Trophoblast cell (in vitro differentiated cells and primary cell): ENCODE data around the gene FAM43A. TPM values are rescaled to one million over a fixed set of nuclear protein-coding genes. Genes with fewer than 3 reads are reported as not detected.
A peak's percentile ranks its signal among the peaks of the same experiment; 100 is the strongest.

ENCODE experiments used
- DNase-seq, 2 donors: peaks; one replicate each; pipeline ENCODE4 v3.0.0-alpha.2; 2016
- H2AFZ ChIP-seq: 2 replicates; pipeline ENCODE4 v1.6.1; 2013; ENCODE audit warnings: low read length, moderate library complexity, mild to moderate bottlenecking; ENCODE audit not compliant: insufficient read depth, poor library complexity
- H2AK5ac ChIP-seq: 2 replicates; pipeline ENCODE4 v1.6.1; 2013; ENCODE audit warnings: mild to moderate bottlenecking, low read length
- H2BK120ac ChIP-seq: 2 replicates; pipeline ENCODE4 v1.6.1; 2013; ENCODE audit warnings: low read length, mild to moderate bottlenecking, moderate library complexity; ENCODE audit not compliant: insufficient read depth, poor library complexity
- H2BK12ac ChIP-seq: 2 replicates; pipeline ENCODE4 v1.6.1; 2013; ENCODE audit warnings: mild to moderate bottlenecking, low read length, moderate library complexity
- H2BK5ac ChIP-seq: 2 replicates; pipeline ENCODE4 v1.6.1; 2013; ENCODE audit warnings: low read length, low read depth, moderate library complexity, mild to moderate bottlenecking; ENCODE audit not compliant: poor library complexity
- H3K14ac ChIP-seq: 2 replicates; pipeline ENCODE4 v1.6.1; 2013; ENCODE audit warnings: mild to moderate bottlenecking, low read length
- H3K18ac ChIP-seq: 2 replicates; pipeline ENCODE4 v1.6.1; 2013; ENCODE audit warnings: mild to moderate bottlenecking, low read length
- H3K23ac ChIP-seq: 2 replicates; pipeline ENCODE4 v1.6.1; 2013; ENCODE audit warnings: low read length
- H3K27ac ChIP-seq: 2 replicates; pipeline ENCODE4 v1.5.1; 2013; ENCODE audit warnings: low read depth, mild to moderate bottlenecking, inconsistent platforms, low read length, moderate library complexity
- H3K27me3 ChIP-seq: 2 replicates; pipeline ENCODE4 v1.6.1; 2013; ENCODE audit warnings: inconsistent platforms, mild to moderate bottlenecking, low read length, moderate library complexity; ENCODE audit not compliant: insufficient read depth
- H3K36me3 ChIP-seq, 2 experiments: 1 replicate in 1 of 2; 2 replicates in 1 of 2; pipeline ENCODE4 v1.6.1; 2013; ENCODE audit warnings: low read length in 2 of 2, mild to moderate bottlenecking in 2 of 2, moderate library complexity in 1 of 2; ENCODE audit not compliant: insufficient read depth in 2 of 2, control insufficient read depth in 1 of 2
- H3K4ac ChIP-seq: 2 replicates; pipeline ENCODE4 v1.6.1; 2013; ENCODE audit warnings: low read depth, mild to moderate bottlenecking, low read length, moderate library complexity
- H3K4me1 ChIP-seq, 2 experiments: 1 replicate in 1 of 2; 2 replicates in 1 of 2; pipeline ENCODE4 v1.6.1; 2013; ENCODE audit warnings: low read length in 2 of 2, mild to moderate bottlenecking in 2 of 2, moderate library complexity in 1 of 2; ENCODE audit not compliant: insufficient read depth in 2 of 2, control insufficient read depth in 1 of 2
- H3K4me2 ChIP-seq: 2 replicates; pipeline ENCODE4 v1.6.1; 2013; ENCODE audit warnings: inconsistent platforms, mild to moderate bottlenecking, low read length, moderate library complexity
- H3K4me3 ChIP-seq: 2 replicates; pipeline ENCODE4 v1.5.1; 2013; ENCODE audit warnings: mild to moderate bottlenecking, low read depth, low read length, inconsistent platforms
- H3K79me1 ChIP-seq: one replicate; pipeline ENCODE4 v1.6.1; 2013; ENCODE audit warnings: low read length
- H3K79me2 ChIP-seq: 2 replicates; pipeline ENCODE4 v1.6.1; 2013; ENCODE audit warnings: low read length, mild to moderate bottlenecking; ENCODE audit not compliant: control insufficient read depth, insufficient read depth, poor library complexity
- H3K9ac ChIP-seq: 2 replicates; pipeline ENCODE4 v1.6.1; 2013; ENCODE audit warnings: mild to moderate bottlenecking, low read length
- H3K9me3 ChIP-seq: 2 replicates; pipeline ENCODE4 v1.6.1; 2013; ENCODE audit warnings: low read depth, mild to moderate bottlenecking, control low read depth, inconsistent platforms, low read length; ENCODE audit not compliant: insufficient read depth
- H4K12ac ChIP-seq: 2 replicates; pipeline ENCODE4 v1.6.1; 2013; ENCODE audit warnings: low read depth, mild to moderate bottlenecking, low read length, moderate library complexity
- H4K8ac ChIP-seq: 2 replicates; pipeline ENCODE4 v1.6.1; 2013; ENCODE audit warnings: low read depth, mild to moderate bottlenecking, low read length, moderate library complexity
- H4K91ac ChIP-seq: one replicate; pipeline ENCODE4 v1.6.1; 2013; ENCODE audit warnings: low read depth, mild to moderate bottlenecking, low read length, moderate library complexity
- WGBS: extraction: QIAGEN DNeasy Blood & Tissue Kit; methylation state at CpG from one replicate; pipeline ENCODE4 v1.1.7; 2013; ENCODE audit warnings: missing lambda C conversion rate; ENCODE audit not compliant: insufficient read length, insufficient coverage; ENCODE audit errors: extremely low coverage; 5-methylcytosine and 5-hydroxymethylcytosine counted together
- polyA plus RNA-seq: library from polyadenylated mRNA; stranded (reverse); fragments of 200-250 nt; gene quantifications from 2 replicates; pipeline ENCODE4 v1.2.3, GENCODE V29; 2013

Gene FAM43A, protein sequence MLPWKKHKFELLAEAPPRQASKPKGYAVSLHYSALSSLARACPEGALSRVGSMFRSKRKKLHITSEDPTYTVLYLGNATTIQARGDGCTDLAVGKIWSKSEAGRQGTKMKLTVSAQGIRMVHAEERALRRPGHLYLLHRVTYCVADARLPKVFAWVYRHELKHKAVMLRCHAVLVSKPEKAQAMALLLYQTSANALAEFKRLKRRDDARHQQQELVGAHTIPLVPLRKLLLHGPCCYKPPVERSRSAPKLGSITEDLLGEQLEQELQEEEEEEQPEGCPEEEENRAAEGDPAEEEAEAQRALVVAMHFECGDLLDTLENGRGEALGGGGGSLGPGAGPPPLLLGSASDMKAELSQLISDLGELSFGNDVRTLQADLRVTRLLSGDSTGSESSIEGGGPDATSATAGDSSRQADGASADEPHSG
- 23.3 and 27.6 TPM in 2 replicates for polyA plus RNA-seq

DNA sequence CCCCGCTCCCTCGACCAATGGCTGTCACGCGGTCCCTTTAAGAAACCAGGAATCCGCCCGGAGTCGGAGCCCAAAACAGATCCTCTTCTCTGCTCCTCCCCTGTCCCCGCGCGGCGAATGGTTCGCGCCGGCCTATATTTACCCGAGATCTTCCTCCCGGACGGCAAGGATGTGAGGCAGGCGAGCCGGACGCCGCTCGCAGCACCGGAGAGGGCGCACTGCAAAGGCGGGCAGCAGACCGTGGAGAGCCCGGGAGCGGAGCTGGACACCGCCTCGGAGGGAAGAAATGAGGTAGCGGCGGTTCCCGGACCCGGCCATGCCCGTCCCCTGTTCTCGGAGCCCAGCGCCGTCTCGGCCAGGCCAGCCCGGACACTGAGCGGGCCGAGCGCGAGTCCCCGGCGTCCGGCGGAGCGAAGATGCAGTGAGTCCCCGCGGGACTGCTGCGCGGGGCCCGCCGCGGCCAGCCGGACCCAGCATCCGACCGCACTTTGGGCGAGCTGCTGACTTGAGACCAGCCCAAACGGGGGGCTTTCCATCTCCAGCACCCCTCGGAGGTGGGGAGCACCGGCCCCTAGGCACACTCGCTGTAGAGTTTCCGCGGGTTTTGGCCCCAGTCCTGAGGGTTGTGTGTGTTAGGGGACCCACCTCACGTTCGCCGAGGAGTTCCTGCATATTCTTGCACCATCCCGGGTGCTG lies at the start of gene FAM43A:
FAM43A (plus strand) TSS at position 166 of the 696 bp plus-strand sequence. CDS start 944 bp downstream, outside the sequence.
- Histone ChIP-seq H3K36me3 (no peaks in the 10 kb centered on the region), H3K4me2 (peak within 1 kb of the TSS; percentile 61), H3K18ac (no peak within 1 kb of the TSS), H3K4me3 (peak within 1 kb of the TSS; percentile 71), H3K4me1 (peaks cover 23 to 30% of the 10 kb centered on the region in 2 experiments), H2AK5ac (no peak within 1 kb of the TSS), H3K27me3 (peaks cover 23% of the 10 kb centered on the region), H3K27ac (no peak within 1 kb of the TSS), H3K79me1 (peaks cover 12% of the 10 kb centered on the region), H4K12ac (no peak within 1 kb of the TSS), H4K91ac (no peak within 1 kb of the TSS), H4K8ac (no peak within 1 kb of the TSS), H3K9me3 (peaks cover 4% of the 10 kb centered on the region), H3K4ac (no peak within 1 kb of the TSS), H2BK120ac (peak within 1 kb of the TSS; percentile 29), H3K79me2 (peaks cover 4% of the 10 kb centered on the region), H2AFZ (peak within 1 kb of the TSS; percentile 15), H2BK5ac (no peak within 1 kb of the TSS), H3K14ac (peak within 1 kb of the TSS; percentile 9), H3K9ac (peak within 1 kb of the TSS; percentile 20), H3K23ac (no peak within 1 kb of the TSS), H2BK12ac (no peak within 1 kb of the TSS)
- peak; percentile 85 to 95 for DNase-seq
- no CpG with 5 or more reads among the region's 70 CpGs for WGBS

DNA sequence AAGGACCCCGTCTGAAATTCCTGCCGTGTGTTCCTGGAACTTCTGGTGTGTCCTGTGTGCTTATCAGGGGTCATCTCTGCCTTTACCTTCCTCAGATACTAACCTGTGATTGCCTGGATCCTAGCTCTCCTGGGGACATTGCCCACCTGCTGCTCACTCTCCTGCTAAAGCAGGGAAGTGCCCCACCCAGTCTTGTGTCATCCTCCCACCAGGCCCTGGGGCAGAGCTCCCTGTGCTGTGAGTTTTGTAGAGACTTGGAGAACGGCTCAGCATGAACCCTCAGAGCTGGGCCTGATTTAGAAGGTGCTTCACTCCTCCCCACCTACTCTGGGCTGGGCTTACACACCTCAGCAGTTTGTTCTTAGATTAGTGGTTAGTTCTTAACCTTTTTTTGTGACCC lies 48.6 kb upstream of the FAM43A start:
- H3K18ac ChIP-seq: no peak overlapping the region
- H3K4me3 ChIP-seq: no peak overlapping the region
- H2BK120ac ChIP-seq: no peak overlapping the region
- no peak overlapping the region for H4K8ac ChIP-seq
- DNase-seq: no peak
- H3K79me1 ChIP-seq: peaks cover 2% of the 10 kb centered on the region
- H2AK5ac ChIP-seq: no peak overlapping the region
- no peak overlapping the region for H3K4ac ChIP-seq
- no peak overlapping the region for H4K91ac ChIP-seq
- H3K23ac ChIP-seq: no peak overlapping the region
- H3K27ac ChIP-seq: no peak overlapping the region
- no peak overlapping the region for H2BK12ac ChIP-seq
- H3K9me3 ChIP-seq: peaks cover 2% of the 10 kb centered on the region
- H4K12ac ChIP-seq: no peak overlapping the region
- H3K4me1 ChIP-seq: peaks cover 4 to 9% of the 10 kb centered on the region in 2 experiments
- no CpG with 5 or more reads among the region's 3 CpGs for WGBS
- H3K4me2 ChIP-seq: no peak overlapping the region
- H3K79me2 ChIP-seq: peaks cover 5% of the 10 kb centered on the region
- no peaks in the 10 kb centered on the region for H3K27me3 ChIP-seq
- H3K14ac ChIP-seq: no peak overlapping the region
- H3K9ac ChIP-seq: no peak overlapping the region
- no peak overlapping the region for H2BK5ac ChIP-seq
- peaks cover 13 to 14% of the 10 kb centered on the region in 2 experiments for H3K36me3 ChIP-seq
- H2AFZ ChIP-seq: no peak overlapping the region

GRCh38 chr3:194637541-194638400 lies 47.9 kb upstream of the FAM43A start:
- H3K9ac ChIP-seq: no peak overlapping the region
- no peak for DNase-seq
- H2BK5ac ChIP-seq: peak overlapping the region; percentile 6
- peaks cover 5% of the 10 kb centered on the region for H3K79me2 ChIP-seq
- no peak overlapping the region for H4K12ac ChIP-seq
- no peaks in the 10 kb centered on the region for H3K27me3 ChIP-seq
- H2BK120ac ChIP-seq: peak overlapping the region; percentile 18
- H3K4me3 ChIP-seq: no peak overlapping the region
- peaks cover 14% of the 10 kb centered on the region in 2 experiments for H3K36me3 ChIP-seq
- H3K18ac ChIP-seq: no peak overlapping the region
- peak overlapping the region; percentile 14 for H3K27ac ChIP-seq
- no peaks in the 10 kb centered on the region for H3K9me3 ChIP-seq
- H2BK12ac ChIP-seq: peak overlapping the region; percentile 5
- H4K8ac ChIP-seq: no peak overlapping the region
- H3K14ac ChIP-seq: peak overlapping the region; percentile 6
- H2AK5ac ChIP-seq: no peak overlapping the region
- no peak overlapping the region for H2AFZ ChIP-seq
- H4K91ac ChIP-seq: no peak overlapping the region
- no peak overlapping the region for H3K4ac ChIP-seq
- peaks cover 2 to 4% of the 10 kb centered on the region in 2 experiments for H3K4me1 ChIP-seq
- WGBS: no CpG with 5 or more reads among the region's 22 CpGs
- H3K23ac ChIP-seq: no peak overlapping the region
- H3K79me1 ChIP-seq: peaks cover 2% of the 10 kb centered on the region
- no peak overlapping the region for H3K4me2 ChIP-seq

- Histone ChIP-seq H3K4me2 (no peak overlapping the region), H2BK120ac (no peak overlapping the region), H3K79me1 (no peaks in the 10 kb centered on the region), H3K9ac (no peak overlapping the region), H2BK12ac (no peak overlapping the region), H3K18ac (no peak overlapping the region), H2BK5ac (peak overlapping the region; percentile 11), H3K36me3 (peaks cover 14% of the 10 kb centered on the region in 2 experiments), H3K79me2 (peaks cover 2% of the 10 kb centered on the region), H3K27me3 (no peaks in the 10 kb centered on the region), H2AFZ (no peak overlapping the region), H4K8ac (no peak overlapping the region), H3K9me3 (no peaks in the 10 kb centered on the region), H3K4me3 (no peak overlapping the region), H3K4me1 (peaks cover 2 to 4% of the 10 kb centered on the region in 2 experiments), H3K4ac (no peak overlapping the region), H2AK5ac (no peak overlapping the region), H3K14ac (no peak overlapping the region), H3K23ac (no peak overlapping the region), H3K27ac (no peak overlapping the region), H4K12ac (no peak overlapping the region), H4K91ac (no peak overlapping the region)
- no CpG with 5 or more reads among the region's 10 CpGs for WGBS
- no peak for DNase-seq
Measured at GRCh38 chr3:194638991-194639605, 46.6 kb upstream of the FAM43A start.
